Measurements from ENCODE around the gene DTX1.

DTX1 gene

DNA sequence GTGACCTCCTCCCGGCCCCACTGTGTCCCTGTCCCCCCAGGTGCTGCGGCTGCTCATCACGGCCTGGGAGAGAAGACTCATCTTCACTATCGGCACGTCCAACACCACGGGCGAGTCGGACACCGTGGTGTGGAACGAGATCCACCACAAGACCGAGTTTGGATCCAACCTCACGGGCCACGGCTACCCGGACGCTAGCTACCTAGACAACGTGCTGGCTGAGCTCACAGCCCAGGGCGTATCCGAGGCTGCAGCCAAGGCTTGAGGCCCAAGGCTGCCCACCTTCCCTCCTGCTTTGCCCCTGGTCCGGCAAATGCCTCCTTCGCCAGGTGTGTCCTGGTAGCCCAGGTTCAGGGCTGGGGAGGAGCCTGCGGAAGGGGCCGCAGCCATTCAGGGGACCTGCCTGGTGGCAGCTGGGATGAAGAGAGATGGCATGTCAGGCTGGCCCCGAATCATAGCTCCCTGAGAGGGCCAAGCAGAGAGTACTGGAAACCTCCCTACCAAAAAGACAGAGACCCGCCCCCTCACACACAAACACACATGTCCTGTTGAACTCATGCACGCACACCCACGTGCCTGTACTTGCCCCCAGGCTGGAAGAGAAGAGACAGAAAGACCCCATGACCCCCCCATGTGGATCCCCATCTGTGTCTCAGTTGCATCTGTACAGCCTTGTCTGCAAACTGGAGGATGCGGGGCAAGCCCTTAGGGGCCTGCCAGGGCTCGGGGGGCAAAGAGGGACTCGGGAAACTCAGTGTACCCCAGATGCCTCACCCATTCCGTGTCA lies 40.3 kb downstream of the DTX1 start:
- Histone ChIP-seq H3K9me3 (ENCODE audit: severe bottlenecking) (no peaks in the 10 kb centered on the region), H3K4me1 (ENCODE audit: insufficient read depth, poor library complexity, severe bottlenecking) (no peaks in the 10 kb centered on the region), H3K27ac (ENCODE audit: poor library complexity, severe bottlenecking) (no peak overlapping the region), H3K4me3 (ENCODE audit: severe bottlenecking) (no peak overlapping the region), H3K27me3 (ENCODE audit: insufficient read depth, poor library complexity, severe bottlenecking) (no peaks in the 10 kb centered on the region), H3K36me3 (ENCODE audit: low read depth) (no peaks in the 10 kb centered on the region)
- TF ChIP-seq, protein P1, sequence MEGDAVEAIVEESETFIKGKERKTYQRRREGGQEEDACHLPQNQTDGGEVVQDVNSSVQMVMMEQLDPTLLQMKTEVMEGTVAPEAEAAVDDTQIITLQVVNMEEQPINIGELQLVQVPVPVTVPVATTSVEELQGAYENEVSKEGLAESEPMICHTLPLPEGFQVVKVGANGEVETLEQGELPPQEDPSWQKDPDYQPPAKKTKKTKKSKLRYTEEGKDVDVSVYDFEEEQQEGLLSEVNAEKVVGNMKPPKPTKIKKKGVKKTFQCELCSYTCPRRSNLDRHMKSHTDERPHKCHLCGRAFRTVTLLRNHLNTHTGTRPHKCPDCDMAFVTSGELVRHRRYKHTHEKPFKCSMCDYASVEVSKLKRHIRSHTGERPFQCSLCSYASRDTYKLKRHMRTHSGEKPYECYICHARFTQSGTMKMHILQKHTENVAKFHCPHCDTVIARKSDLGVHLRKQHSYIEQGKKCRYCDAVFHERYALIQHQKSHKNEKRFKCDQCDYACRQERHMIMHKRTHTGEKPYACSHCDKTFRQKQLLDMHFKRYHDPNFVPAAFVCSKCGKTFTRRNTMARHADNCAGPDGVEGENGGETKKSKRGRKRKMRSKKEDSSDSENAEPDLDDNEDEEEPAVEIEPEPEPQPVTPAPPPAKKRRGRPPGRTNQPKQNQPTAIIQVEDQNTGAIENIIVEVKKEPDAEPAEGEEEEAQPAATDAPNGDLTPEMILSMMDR (IDR thresholded peaks at IDR 0.05; ENCODE audit: poor library complexity, severe bottlenecking): no peak
- ATAC-seq (ENCODE audit: low read depth): no peak
- DNase-seq (ENCODE audit: low spot score): no peak

DNA sequence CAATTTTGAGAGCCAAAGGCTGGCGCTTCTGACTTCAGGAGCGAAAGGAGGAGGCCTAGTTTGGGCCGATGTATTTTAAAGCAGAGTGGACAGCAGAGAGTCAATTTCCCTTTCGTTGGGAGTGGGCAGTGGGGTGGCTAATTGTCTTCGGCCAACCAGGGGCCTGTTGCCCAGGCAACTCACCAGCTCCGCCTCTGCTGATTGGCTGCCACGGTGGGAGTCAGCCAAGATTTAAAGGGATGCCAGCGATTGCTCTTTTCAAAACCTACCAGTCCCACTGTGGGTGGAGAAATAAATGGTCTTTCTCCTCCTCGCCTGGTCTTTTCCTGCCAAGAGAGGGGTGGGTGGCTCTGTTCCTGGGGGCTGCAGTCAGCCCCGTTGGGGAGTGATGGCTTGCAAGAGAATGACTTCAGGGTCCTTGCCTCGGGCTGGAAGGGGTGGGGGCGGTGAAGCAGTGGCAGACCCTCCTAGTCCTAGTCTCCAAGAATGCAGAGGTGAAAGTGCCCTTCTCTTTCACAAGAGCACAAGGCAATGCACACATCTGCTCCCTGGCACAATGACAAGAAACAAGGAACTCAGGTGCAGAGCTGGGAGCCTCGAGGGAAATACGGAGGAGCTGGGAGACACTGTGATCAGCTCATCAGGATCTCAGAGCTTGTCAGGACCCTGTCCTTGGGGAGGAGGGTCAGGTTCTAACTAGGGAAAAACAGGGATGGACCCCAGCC lies 41.3 kb downstream of the DTX1 start:
- no peak overlapping the region for H3K27ac ChIP-seq (ENCODE audit: poor library complexity, severe bottlenecking)
- ATAC-seq (ENCODE audit: low read depth): peak; percentile 28
- no peaks in the 10 kb centered on the region for H3K27me3 ChIP-seq (ENCODE audit: insufficient read depth, poor library complexity, severe bottlenecking)
- no peak overlapping the region for H3K4me3 ChIP-seq (ENCODE audit: severe bottlenecking)
- TF ChIP-seq, protein P1 (IDR thresholded peaks at IDR 0.05; ENCODE audit: poor library complexity, severe bottlenecking): no peak
- no peaks in the 10 kb centered on the region for H3K4me1 ChIP-seq (ENCODE audit: insufficient read depth, poor library complexity, severe bottlenecking)
- H3K9me3 ChIP-seq (ENCODE audit: severe bottlenecking): no peaks in the 10 kb centered on the region
- DNase-seq (ENCODE audit: low spot score): no peak
- H3K36me3 ChIP-seq (ENCODE audit: low read depth): no peaks in the 10 kb centered on the region

DNA sequence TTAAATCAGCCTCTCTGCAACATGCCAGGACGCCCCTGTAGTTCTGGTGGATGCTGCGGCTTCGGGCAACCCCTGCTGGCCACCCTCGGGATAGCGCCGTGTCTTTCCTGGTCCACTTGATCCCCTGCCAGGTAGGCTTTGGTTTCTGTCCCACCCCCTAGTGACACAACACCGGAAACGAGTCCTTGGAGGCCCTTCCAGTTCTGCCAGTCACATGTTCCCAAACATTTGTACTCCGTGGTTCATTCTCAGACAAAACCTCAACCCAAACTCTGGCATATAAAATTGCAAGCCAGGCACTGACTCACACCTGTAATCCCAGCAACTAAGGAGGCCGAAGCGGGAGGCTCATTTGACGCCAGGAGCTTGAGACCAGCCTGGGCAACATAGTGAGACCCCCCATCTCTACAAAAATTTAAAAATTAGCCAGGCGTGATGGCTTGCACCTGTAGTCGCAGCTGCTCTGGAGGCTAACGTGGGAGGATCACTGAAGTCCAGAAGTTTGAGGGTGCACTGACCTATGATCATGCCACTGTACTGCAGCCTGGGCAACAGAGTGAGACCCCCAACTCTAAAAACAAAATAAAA lies 42.0 kb downstream of the DTX1 start:
- Histone ChIP-seq H3K36me3 (ENCODE audit: low read depth) (no peaks in the 10 kb centered on the region), H3K27ac (ENCODE audit: poor library complexity, severe bottlenecking) (no peak overlapping the region), H3K27me3 (ENCODE audit: insufficient read depth, poor library complexity, severe bottlenecking) (no peaks in the 10 kb centered on the region), H3K9me3 (ENCODE audit: severe bottlenecking) (no peaks in the 10 kb centered on the region), H3K4me1 (ENCODE audit: insufficient read depth, poor library complexity, severe bottlenecking) (no peaks in the 10 kb centered on the region), H3K4me3 (ENCODE audit: severe bottlenecking) (no peak overlapping the region)
- TF ChIP-seq, protein P1 (IDR thresholded peaks at IDR 0.05; ENCODE audit: poor library complexity, severe bottlenecking): peak; percentile 81
- DNase-seq (ENCODE audit: low spot score) (peak; percentile 84), ATAC-seq (ENCODE audit: low read depth) (peak; percentile 83)

DNA sequence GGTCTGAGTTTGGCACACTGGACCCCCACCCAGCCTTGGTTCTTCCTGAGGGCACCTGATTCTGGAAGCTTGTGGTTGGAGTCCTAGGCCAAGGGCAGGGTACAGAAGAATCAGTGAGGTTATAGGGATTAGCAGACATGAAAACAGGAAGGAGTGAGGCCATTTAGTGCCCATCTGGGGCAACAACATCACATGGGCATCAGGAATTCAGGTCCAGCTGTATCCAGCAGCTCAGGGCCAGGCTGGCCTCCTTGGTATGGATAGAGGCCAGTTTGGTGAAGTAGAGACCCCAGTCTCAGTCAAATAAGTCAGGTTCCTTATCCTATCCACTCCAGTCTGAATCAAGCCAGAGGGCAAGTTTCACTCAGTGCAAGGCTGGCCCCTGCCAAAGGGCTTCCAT lies 42.8 kb downstream of the DTX1 start:
- H3K4me1 ChIP-seq (ENCODE audit: insufficient read depth, poor library complexity, severe bottlenecking): no peaks in the 10 kb centered on the region
- ATAC-seq (ENCODE audit: low read depth): no peak
- no peak for DNase-seq (ENCODE audit: low spot score)
- no peaks in the 10 kb centered on the region for H3K27me3 ChIP-seq (ENCODE audit: insufficient read depth, poor library complexity, severe bottlenecking)
- H3K36me3 ChIP-seq (ENCODE audit: low read depth): no peaks in the 10 kb centered on the region
- H3K9me3 ChIP-seq (ENCODE audit: severe bottlenecking): no peaks in the 10 kb centered on the region
- H3K27ac ChIP-seq (ENCODE audit: poor library complexity, severe bottlenecking): no peak overlapping the region
- H3K4me3 ChIP-seq (ENCODE audit: severe bottlenecking): no peak overlapping the region
- TF ChIP-seq, protein P1 (IDR thresholded peaks at IDR 0.05; ENCODE audit: poor library complexity, severe bottlenecking): no peak
